ENCODE data around the gene FBXO21.

GRCh38 chr12:117142094-117142493 lies 48.2 kb downstream of the FBXO21 start:
- TF ChIP-seq CTCF (conservative IDR thresholded peaks at IDR 0.05; ENCODE audit: low read length) = no peak
- no peak for TF ChIP-seq EZH2phosphoT487 (IDR thresholded peaks at IDR 0.05; ENCODE audit: borderline replicate concordance)

All from Loucy (cell line).